ENCODE data around the gene RASAL2.

DNA sequence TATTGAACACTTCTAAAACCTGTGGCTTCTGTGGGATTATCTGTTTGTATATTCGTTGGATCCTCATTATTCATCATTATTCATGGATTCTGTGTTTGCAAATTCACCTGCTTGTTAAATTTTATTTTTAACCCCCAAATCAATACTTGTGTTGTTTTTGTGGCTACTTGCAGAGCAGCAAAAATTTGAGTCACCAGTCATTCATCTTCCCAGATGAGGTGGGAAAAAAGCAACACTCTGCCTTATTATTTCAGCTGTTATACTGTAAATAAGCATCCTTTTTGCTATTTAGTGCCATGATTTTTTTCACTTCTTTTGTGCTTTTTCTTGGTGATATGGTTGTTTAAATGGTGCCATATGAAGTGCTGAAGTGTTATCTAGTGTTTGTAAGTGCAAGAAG, 56.7 kb downstream of the RASAL2 start:
- TF ChIP-seq, protein P1, sequence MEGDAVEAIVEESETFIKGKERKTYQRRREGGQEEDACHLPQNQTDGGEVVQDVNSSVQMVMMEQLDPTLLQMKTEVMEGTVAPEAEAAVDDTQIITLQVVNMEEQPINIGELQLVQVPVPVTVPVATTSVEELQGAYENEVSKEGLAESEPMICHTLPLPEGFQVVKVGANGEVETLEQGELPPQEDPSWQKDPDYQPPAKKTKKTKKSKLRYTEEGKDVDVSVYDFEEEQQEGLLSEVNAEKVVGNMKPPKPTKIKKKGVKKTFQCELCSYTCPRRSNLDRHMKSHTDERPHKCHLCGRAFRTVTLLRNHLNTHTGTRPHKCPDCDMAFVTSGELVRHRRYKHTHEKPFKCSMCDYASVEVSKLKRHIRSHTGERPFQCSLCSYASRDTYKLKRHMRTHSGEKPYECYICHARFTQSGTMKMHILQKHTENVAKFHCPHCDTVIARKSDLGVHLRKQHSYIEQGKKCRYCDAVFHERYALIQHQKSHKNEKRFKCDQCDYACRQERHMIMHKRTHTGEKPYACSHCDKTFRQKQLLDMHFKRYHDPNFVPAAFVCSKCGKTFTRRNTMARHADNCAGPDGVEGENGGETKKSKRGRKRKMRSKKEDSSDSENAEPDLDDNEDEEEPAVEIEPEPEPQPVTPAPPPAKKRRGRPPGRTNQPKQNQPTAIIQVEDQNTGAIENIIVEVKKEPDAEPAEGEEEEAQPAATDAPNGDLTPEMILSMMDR (IDR thresholded peaks at IDR 0.05), result no peak
- no peak for TF ChIP-seq POLR2AphosphoS5 (IDR thresholded peaks at IDR 0.05)
